HCEC 1CT (cell line): ENCODE results near the gene PTPRN2.
"Not testable (repeated sequence)": the region's sequence is repeated elsewhere in the genome, so short reads cannot be mapped to it uniquely, and the experiment has no call there.

Source experiments
- DNase-seq: peaks from one replicate; pipeline ENCODE4 v3.0.0-alpha.2; 2017

PTPRN2 gene

GRCh38 chr7:157997080-157997440, 590.6 kb downstream of the PTPRN2 start:
- DNase-seq, result no peak

GRCh38 chr7:157996359-157997079, 591.1 kb downstream of the PTPRN2 start:
- DNase-seq, result no peak

GRCh38 chr7:157995815-157996214, 591.8 kb downstream of the PTPRN2 start:
- no peak for DNase-seq

- no peak for DNase-seq
These were observed 593.3 kb downstream of the PTPRN2 start for GRCh38 chr7:157994319-157994718.

- no peak for DNase-seq
These were observed 594.1 kb downstream of the PTPRN2 start for GRCh38 chr7:157993406-157994105.

GRCh38 chr7:157992511-157993160, 595.0 kb downstream of the PTPRN2 start:
- DNase-seq, result no peak

GRCh38 chr7:157991761-157992160, 595.9 kb downstream of the PTPRN2 start:
- DNase-seq, result no peak

- no peak for DNase-seq
These were observed 596.3 kb downstream of the PTPRN2 start for GRCh38 chr7:157991351-157991750.

- DNase-seq, result no peak
These were observed 596.8 kb downstream of the PTPRN2 start for GRCh38 chr7:157990881-157991250.

GRCh38 chr7:157990226-157990880, 597.3 kb downstream of the PTPRN2 start:
- no peak for DNase-seq

- no peak for DNase-seq
These were observed 598.0 kb downstream of the PTPRN2 start for GRCh38 chr7:157989589-157989988.

- DNase-seq, result no peak
These were observed 599.7 kb downstream of the PTPRN2 start for GRCh38 chr7:157987906-157988305.

- DNase-seq, result no peak
These were observed 601.6 kb downstream of the PTPRN2 start for GRCh38 chr7:157986051-157986450.

GRCh38 chr7:157985636-157986035, 602.0 kb downstream of the PTPRN2 start:
- no peak for DNase-seq

GRCh38 chr7:157984423-157985163, 603.0 kb downstream of the PTPRN2 start:
- DNase-seq, result no peak

GRCh38 chr7:157983502-157984422, 603.9 kb downstream of the PTPRN2 start:
- DNase-seq, result no peak

GRCh38 chr7:157981778-157982177, 605.8 kb downstream of the PTPRN2 start:
- no peak for DNase-seq

GRCh38 chr7:157980774-157981173, 606.8 kb downstream of the PTPRN2 start:
- no peak for DNase-seq

GRCh38 chr7:157980341-157980731, 607.3 kb downstream of the PTPRN2 start:
- DNase-seq, result not testable (repeated sequence)

- DNase-seq, result no peak
These were observed 607.8 kb downstream of the PTPRN2 start for GRCh38 chr7:157979636-157980340.

GRCh38 chr7:157978766-157979165, 608.9 kb downstream of the PTPRN2 start:
- no peak for DNase-seq
